ENCODE results near the gene KLF11.

DNA sequence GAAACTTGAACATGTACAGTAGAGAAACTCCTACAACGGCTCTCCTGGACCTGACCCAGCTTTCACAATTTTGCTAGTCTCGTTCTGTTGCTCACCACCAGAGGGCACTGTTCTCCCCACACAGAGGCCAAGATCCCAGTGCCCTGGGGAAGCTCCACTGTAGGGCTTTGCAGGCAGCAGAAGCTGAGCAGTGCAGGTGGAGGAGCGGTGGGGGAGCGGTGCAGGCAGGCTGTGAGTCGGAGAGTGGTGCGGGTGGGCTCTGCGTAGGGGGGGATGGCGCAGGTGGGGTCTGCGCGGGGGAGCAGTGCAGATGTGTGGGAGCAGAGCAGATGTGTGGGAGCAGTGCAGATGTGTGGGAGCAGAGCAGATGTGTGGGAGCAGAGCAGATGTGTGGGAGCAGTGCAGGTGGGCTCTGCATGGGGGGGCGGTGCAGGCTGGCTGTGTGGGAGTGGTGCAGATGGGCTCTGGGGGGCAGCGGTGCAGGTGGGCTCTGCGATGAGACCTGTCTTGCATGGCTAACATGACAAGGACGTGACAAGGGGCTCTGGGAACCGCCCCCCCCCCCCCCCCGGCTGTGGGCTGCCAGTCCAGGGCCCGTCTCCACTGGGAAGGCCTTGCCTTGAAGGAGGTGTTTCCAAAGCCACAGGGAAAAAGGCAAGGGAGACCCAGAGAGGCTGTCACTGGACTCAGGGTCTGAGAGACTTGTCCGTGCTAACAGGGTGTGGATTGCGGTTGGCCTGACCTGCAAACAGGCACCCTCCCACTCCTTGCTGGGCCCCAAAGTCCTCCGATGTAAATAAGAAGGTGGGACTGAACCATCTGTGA is 29.5 kb downstream of the KLF11 start:
- TF ChIP-seq TEAD4 (IDR thresholded peaks at IDR 0.05) (no peak), TCF12 (IDR thresholded peaks at IDR 0.05; ENCODE audit: low read depth) (no peak), ZBTB7A (IDR thresholded peaks at IDR 0.05; ENCODE audit: low read depth) (no peak), YY1 (IDR thresholded peaks at IDR 0.05; ENCODE audit: low read depth) (no peak), TAF1 (IDR thresholded peaks at IDR 0.05; ENCODE audit: low read depth) (no peak), RAD21 (IDR thresholded peaks at IDR 0.05; ENCODE audit: low read depth) (peak; percentile 87), USF1 (IDR thresholded peaks at IDR 0.05) (no peak), EP300 (IDR thresholded peaks at IDR 0.05; ENCODE audit: borderline replicate concordance) (no peak), CREB1 (IDR thresholded peaks at IDR 0.05; ENCODE audit: low read depth) (no peak), NFIC (IDR thresholded peaks at IDR 0.05) (peak; percentile 44), CEBPB (IDR thresholded peaks at IDR 0.05) (peak; percentile 45; the same call in 1 of the 2 replicates), EGR1 (IDR thresholded peaks at IDR 0.05) (no peak)
- TF ChIP-seq, protein P1, sequence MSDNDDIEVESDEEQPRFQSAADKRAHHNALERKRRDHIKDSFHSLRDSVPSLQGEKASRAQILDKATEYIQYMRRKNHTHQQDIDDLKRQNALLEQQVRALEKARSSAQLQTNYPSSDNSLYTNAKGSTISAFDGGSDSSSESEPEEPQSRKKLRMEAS (IDR thresholded peaks at IDR 0.05): no peak
- TF ChIP-seq, protein P2, sequence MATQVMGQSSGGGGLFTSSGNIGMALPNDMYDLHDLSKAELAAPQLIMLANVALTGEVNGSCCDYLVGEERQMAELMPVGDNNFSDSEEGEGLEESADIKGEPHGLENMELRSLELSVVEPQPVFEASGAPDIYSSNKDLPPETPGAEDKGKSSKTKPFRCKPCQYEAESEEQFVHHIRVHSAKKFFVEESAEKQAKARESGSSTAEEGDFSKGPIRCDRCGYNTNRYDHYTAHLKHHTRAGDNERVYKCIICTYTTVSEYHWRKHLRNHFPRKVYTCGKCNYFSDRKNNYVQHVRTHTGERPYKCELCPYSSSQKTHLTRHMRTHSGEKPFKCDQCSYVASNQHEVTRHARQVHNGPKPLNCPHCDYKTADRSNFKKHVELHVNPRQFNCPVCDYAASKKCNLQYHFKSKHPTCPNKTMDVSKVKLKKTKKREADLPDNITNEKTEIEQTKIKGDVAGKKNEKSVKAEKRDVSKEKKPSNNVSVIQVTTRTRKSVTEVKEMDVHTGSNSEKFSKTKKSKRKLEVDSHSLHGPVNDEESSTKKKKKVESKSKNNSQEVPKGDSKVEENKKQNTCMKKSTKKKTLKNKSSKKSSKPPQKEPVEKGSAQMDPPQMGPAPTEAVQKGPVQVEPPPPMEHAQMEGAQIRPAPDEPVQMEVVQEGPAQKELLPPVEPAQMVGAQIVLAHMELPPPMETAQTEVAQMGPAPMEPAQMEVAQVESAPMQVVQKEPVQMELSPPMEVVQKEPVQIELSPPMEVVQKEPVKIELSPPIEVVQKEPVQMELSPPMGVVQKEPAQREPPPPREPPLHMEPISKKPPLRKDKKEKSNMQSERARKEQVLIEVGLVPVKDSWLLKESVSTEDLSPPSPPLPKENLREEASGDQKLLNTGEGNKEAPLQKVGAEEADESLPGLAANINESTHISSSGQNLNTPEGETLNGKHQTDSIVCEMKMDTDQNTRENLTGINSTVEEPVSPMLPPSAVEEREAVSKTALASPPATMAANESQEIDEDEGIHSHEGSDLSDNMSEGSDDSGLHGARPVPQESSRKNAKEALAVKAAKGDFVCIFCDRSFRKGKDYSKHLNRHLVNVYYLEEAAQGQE (IDR thresholded peaks at IDR 0.05; ENCODE audit: low read depth): no peak
